NCI-H345 treated with DMSO at 0.1 percent for 48 hours (cell line): ENCODE data around the gene MEIS3.

Source experiments
- DNase-seq: peaks from one replicate; lab custom pipeline; 2025; ENCODE audit not compliant: unreplicated experiment; lab: John Stamatoyannopoulos, UW

Gene MEIS3

DNA sequence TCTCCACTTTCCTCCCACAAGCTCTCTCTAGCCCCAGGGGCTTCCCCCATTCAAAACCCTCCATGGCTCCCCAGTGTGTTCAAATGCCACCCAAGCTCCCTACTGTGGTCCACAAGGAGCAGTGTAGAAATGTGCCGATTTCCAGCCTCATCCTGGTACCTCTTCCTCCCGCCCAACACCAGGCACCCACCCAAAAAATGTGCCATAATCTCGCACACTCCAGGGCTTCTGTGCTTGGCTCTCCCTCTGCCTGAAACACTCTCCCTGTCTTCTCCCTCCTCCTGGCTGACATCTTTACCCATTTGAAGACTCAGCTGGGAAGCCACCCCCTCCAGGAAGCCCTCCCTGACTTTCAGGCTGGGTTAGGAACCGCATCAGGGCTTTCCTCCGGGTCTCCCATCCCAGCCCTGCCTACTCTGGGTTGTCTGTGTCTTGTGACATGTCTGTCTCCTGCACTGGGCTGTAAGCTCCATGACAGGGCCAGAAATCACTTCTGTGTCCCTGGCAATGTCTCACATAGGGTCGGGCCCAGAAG, 16.6 kb upstream of the MEIS3 start:
- DNase-seq: no peak

DNA sequence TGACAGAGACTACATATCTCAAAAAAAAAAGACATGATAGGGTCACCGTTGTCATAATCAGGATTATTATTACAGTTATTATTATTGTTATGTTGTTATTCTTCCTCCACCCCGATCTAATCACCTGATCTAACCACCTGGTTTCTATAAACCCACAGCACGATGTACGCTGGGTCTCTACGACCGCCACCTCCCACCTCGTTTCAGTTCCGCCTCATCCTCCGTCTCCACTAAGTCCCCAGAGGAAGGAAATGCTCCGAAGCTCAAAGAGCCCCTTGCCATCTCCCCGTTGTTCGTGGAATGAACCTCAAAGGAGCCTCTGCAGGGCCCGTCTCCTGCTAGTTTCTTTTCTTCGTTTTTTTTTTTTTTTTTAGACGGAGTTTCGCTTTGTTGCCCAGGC, 15.9 kb upstream of the MEIS3 start:
- DNase-seq: no peak

DNA sequence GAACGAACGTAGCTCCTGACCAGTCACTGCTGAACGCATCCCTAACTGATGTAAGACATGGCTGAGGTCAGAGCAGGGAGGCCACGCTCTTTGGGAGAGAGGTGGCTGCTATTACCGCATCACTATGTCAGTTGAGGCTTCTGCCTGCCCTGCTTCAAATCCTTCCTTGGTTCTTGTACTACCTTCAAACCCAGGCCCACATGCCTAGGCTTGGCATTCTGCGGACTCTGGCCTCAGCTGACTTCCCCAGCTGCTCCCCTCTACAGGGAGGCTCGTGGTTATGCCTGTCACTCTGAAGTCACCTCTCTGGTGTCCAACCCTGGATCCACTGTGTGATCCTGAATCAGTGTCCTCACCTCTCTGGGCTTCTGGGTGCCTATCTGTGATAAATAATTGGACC, 14.8 kb upstream of the MEIS3 start:
- DNase-seq: no peak

DNA sequence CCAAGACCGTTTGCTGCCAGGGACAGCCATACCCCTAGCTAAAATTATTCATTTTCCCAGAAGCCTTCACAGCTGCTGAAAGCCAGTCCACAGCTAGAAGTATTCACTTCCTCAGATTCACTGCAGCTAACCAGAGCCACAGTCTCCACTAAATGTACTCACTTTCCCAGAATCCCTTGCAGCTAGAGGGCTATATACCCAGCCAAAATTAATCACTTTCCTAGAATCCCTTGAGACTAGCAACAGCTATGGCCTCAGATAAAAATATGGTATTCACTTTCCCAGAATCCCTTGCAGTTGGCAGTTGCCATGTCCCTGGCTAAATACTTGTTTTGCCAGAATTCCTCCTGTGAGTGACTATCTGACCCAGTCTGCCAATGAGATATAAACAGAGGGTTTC, 13.8 kb upstream of the MEIS3 start:
- no peak for DNase-seq

DNA sequence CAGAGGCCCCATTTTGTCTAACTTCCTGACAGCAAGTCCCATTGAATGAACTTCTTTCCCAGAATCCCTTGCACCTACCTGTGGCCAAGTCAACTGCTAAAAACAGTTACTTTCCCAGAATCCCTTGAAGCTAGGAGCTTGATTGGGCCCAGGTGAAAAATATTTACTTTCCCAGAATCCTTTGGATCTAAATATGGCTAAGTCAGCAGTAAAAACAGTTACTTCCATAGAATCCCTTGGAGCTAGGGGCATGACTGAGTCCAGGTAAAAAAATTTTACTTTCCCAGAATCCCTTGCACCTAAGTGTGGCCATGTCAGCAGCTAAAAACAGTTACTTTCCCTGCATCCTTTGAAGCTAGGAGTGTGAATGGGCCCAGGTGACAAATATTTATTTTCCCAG, 13.2 kb upstream of the MEIS3 start:
- no peak for DNase-seq

DNA sequence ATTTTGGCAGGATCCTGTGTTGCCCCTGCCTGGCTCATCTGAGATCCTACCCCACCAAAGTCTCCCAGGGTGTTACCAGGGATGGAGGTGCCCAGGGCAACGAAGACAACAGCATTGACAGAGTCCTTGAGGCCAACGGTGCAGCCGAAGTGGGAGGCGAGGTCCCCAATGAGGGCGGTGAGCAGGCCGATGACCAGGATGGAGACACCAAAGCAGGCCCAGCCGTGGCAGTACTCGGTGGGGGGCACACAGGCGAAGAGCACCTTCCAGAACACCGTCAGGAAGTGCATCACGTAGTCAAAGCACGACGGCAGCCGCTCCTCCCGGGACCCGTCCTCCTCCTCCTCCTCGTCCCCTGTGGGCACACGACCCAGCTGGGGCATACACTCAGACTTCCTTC, 12.8 kb upstream of the MEIS3 start:
- DNase-seq: no peak

DNA sequence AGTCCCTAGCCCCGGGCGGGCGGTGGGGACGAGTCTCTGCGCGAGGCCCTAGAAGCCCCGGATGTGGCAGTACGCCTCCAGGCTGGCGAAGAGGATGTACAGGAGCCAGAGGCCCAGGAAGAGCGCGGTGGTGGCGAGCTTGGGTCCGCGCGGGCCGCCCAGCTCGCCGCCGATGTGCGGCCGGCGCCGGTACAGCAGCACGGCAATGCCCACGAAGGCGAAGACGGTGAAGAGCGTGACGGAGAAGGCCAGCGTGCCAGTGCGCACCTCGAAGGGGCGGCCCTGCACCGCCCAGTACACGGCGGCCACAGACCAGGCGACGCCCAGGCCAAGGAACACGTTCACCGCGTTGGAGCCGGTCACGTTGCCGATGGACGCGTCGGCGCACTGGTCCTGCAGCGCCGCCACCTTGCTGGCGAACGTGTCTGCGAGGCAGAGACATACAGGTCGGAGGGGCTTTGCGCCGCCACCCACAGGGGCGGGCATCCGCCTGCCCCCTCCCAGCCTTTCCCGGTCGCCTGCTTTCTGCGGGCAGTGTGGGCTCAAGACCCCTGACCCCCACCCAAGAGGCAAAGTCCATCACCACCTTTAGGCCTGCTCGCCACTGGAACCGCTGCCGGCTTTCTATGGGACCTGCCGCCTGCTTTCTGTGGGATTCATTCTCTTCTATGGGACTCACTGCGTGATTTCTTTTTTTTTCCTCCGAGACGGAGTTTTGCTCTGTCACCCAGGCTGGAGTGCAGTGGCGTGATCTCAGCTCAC, 10.9 kb upstream of the MEIS3 start:
- DNase-seq: no peak

DNA sequence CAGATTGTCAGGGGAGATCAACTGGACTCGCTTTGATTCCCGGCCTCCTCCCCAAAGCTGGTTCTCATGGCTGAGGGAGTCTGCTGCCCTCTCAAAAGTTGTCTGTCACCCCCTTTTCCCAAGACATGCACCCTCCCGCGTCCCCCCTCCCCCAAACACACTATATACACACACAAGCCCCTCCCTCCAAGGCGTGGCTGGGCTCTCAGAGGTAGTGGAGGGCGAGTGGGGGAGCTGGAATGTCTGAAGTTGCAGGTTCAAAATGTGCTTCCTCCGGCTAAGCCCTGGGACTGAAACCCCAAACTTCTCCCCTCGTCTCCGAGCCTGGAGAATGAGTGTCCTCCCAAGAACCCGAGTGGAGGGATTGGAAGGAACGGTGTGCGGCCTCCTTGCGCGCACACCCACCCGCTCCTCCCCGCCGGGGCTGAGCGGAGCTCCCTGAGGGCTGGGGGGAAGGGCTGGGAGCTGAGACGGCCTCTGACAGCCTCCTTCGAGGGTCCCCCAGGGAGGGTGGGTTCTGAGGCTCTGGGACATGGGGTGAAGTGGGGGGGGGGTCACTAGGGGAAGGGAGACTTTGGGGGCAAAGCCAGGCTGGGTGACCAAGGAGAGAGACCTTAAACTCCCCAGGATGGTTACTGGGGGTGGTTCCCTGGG, 9.9 kb upstream of the MEIS3 start:
- no peak for DNase-seq

DNA sequence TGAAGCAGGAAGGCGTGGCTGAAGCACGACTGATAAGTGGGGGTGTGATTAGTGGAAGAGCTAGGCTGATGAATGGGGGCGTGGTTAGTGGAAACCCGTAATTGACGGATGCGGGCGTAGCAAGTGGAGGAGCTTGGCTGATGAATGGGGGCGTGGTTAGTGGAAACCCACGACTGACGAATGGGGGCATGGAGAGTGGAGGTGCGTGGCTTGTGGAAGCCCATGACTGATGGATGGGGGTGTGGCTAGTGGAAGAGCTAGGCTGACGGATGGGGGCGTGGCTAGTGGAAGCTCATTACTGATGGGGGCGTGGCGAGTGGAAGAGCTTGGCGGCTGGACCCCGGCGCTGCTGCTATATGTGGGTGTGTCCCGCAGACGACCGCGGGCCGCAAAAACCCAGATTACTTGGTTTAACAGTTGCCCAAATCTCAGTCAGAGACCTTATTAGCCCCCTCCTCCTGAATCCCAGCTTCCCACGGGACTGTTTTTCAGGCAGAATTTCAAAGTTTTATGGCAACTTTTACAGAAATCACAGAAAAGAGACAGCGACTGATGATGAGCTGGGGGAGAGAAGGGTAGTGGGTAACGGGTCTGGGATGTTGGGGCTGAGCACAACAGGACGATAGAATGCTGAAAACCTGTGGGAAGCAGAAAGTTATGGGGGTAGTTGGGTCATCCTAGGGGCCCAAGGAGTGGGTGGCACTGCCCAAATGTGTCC, 9.0 kb upstream of the MEIS3 start:
- DNase-seq: peak; percentile 92

DNA sequence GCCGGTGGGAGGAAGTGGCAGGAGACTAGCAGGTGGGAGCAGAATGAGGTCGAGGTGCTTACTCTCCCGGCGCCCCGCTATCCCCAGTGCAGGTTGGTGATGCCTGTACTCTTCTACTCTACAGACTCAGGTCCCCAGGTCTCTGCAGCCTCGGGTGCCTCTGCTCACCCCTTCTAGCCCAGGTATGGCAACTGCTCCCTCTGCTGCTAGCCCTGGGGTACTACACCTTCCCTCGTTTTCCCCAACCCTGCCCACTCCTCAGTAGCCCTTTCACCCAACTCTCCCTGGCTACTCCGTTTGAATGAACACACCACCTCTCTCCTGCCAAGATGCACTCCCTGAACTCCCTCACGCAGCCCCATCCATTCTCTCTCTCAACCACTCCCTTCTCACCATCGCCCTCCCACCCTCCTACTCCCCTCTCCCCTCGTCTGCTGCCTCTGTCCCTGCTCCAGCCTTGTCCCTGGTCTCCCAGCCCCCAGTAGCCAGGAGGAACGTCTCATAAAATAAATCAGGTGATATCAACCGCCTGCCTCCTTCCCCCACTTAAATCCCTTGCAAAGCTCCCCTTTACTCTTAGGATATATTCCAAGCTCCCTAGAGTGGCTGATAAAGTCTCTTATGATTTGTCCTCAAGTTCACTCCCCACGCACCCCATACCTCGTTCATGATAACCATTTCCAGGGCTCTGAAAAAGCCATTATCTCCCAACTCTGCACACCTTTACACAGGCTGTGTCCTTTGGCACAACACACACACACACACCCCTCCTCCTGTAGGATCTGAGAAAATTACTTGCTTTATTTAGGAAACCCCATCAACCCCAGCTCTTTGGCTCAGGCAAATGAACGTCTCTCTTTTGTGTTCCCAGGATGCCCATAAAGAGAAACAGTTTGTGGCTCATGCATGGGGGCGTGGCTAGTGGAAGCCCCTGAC, 8.2 kb upstream of the MEIS3 start:
- peak; percentile 39 for DNase-seq

DNA sequence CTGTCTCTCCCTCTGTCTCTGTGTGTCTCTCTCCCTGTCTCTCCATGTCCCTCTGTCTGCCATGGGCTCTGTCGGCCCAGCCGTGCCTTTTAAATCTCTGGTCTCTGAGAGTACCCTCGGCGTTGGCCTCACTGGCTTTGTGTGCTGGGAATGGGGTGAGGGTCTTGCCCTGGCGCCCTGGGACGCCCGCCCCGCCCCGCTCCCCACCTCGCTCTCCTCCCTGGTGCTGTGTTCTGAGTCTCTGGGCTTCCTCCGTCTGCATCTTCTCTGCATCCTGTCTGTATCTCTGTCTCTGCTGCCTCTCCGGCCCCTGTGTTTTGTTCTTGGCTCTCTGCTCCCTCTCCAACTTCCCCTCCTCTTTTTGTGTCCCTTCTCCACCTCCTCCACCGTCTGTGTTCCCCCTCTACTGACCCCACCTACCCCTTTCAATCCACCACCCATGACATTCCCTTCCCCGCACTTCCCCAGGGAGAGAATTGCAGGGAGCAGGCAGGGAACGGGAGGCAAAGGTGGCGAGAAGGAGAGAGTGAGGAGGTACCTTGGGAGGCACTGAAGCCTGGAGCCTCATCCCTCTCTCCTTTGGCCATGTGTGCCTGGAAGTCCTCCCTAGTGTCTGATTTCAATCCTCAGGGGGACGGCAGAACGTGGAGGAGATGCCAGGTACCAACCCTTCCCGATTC, 4.0 kb upstream of the MEIS3 start:
- DNase-seq: no peak

DNA sequence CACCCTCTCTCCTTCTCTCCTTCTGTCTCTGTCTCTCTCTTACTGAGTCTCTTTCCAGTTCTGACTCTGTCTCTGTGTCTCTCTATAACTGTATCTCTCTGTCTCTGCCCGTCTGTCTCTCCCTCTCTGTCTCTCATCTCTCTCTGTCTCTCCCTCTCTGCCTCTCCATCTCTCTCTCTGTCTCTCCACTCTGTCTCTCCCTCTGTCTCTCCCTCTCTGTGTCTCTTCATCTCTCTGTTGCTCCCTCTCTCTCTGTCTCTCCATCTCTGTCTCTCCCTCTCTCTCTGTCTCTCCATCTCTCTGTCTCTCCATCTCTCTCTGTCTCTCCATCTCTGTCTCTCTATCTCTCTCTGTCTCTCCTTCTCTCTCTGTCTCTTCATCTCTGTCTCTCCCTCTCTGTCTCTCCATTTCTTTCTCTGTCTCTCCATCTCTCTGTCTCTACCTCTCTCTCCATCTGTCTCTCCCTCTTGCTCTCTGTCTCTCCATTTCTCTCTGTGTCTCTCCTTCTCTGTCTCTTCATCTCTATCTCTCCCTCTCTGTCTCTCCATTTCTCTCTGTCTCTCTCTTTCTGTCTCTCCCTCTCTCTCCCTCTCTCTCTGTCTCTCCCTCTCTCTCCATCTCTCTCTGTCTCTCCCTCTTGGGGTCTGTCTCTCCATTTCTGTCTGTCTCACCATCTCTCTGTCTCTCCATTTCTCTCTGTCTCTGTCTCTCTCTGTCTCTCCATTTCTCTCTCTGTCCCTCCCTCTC, 3.3 kb upstream of the MEIS3 start:
- DNase-seq: no peak

DNA sequence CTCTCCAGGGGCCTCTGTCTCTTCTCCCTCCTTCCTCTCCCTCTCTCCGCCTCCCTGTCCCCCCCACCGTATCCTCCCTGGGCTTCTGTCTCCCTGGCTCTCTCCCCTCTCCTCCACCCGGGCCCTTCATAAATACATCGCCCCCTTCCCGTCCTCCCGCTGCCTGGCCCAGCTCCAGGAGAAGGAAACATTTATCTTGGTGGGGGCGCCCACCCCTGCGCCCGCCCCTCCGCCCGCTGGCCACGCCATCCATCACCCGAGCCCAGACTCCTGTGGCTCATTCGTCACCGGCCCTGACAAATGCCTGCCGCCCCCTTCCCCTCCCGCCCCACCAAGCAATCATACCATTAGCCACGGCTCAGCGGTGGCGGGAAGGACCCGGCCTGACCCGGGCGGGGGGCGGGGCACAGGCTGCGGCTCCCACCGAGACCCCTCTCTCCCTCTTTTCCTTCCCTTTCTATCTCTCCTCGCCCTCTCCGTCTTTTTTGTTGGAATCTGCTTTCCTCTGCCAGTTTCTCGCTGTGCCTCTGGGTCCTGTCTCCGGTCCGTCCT, 2.6 kb upstream of the MEIS3 start:
- no peak for DNase-seq

DNA sequence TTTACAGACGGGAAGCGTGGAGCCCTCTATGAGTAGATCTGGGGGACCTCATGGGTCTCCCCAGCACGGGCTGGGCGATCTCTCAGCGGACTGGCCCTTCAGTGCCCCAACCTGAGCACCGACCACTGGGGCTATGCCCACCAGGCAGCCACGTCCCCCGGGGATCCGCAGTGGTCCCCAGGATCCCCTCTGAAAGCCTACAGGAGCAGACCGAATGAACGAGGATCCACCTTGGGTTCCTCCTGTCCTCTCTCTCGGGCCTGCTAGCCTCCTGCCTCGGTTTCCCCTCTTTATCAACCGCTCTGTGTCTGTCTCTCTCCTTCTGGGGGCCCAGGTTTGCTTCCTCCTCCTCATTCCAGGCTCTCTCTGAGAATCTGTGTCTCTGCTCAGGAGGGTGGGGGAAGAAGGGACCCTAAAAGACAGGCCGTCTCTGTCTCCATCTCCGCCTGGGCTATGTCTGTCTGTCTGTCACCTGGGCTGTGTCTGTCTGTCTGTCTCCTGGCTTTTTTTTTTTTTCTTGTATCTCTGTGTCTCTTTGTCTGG, 2.0 kb upstream of the MEIS3 start:
- no peak for DNase-seq

DNA sequence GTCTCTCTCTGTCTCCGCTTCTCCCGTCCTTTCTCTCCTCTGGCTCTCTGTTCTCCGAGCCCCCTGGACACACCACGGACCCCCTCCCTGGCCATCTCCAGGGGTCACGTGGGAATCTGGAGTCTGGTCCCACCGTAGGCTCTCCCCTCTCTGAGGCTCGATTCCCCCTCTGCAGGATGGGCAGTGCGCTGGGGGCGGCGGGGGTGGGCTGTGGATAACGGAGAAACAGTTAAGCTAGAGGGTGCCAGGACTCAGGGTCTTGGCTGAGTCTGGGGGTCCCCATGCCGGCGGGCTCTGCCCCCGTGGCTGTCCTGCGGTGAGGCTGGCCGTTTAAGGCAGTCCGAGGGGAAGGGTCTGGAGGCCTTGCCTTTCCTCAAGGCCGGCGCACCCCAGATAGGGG, 462 bp upstream of the MEIS3 start:
- DNase-seq: no peak

DNA sequence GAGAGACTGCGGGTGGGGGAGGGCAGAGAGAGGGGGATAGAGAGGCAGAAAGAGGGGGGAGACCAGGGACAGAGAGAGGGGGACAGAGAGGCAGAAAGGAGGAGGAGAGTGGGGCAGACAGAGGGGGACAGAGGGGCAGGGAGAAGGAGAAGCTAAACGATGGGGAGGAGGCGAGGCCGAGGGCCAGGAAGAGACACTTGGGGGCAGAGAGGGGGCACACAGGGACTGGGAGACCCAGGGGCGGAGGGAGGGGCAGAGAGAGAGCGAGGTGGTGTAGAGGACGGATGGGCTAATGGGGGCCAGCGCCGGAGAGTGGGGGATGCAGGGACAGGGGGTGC, 666 bp downstream of the MEIS3 start:
- DNase-seq: no peak

DNA sequence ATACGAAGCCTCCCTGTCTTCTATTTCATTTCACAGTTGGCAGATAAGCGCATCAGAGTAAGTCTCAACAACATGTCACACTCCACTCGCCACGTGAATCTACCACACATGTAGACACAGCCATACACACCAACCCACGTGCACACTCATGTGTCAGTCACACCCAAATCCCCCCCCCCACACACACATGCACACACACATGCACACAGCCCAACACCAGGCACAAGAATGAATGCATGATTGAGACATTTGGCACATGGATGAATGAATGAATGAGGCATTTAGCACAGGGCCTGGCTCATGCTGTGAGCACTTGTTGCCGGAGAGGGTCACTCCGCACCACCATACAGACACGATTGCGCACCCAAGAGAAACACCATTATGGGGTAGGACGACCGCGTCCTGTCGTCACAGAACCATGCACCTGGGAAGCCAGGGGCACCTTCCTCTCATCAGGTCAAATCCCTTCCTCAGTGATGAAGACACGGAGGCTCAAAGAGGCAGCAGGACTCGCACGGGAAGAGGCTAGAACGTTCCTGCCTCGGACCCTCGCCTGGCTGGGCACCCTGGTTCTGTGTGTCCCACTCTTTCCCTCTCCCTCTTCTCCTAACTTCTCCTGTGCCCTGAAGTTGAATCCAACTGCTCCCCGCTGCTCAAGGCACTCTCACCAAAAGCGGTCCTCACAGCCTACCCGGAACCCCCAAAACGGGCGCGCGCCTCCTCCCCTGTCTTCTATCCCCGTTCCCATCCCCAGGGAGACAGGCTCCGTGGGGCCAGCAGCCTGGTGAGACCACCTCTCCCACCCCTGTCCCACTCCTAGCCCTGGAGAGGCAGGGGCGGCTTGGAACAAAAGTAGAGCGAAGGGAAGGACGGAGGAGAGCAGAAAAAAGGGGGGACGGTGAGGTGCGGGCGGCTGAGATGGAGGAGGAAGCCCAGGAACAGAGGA, 1.3 kb downstream of the MEIS3 start:
- DNase-seq: no peak

DNA sequence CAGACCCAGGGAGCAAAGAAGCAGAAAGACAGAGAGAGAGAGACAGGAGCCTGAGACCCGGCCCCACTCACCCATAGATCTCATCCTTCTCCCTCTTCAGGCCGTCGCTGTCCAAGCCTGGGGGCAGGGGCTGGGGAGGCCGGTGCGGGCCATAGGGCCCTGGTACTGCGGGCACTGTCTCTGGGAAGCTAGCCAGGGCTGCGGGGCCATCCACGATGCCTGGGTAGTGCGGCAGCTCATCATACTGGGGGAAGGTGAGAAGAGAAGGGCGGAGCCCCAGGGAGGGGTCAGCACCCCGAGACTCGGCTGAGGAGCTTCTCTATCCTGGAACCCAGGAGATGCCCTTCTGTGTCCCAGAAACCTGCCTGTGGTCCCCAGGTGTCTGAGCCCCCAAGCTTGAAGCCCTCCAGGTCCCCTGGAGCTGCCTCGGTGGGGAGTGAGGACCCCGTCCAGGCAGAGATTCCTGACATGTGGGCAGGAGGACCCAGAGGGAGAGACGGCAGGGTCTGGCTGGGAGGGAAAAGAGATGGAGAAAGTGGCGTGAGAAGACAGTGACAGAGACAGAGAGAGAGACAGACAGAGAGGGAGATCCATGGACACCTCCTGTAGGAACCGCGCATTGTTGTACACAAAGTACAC, 2.1 kb downstream of the MEIS3 start:
- DNase-seq: no peak
